IPS-NIHi11 (cell line): ENCODE data around the gene CSAD.
"Not testable (repeated sequence)": the region's sequence is repeated elsewhere in the genome, so short reads cannot be mapped to it uniquely, and the experiment has no call there.

Experiments
- DNase-seq: peaks from one replicate; pipeline ENCODE4 v3.0.0; 2012; ENCODE audit warnings: mixed read lengths, low spot score

Gene CSAD

GRCh38 chr12:53217931-53218307 is 37.2 kb upstream of the CSAD start:
- DNase-seq: no peak

GRCh38 chr12:53217051-53217930 is 36.6 kb upstream of the CSAD start:
- peak; percentile 75 for DNase-seq

- DNase-seq: no peak
These were observed 34.8 kb upstream of the CSAD start for GRCh38 chr12:53215497-53215896.

GRCh38 chr12:53214687-53215455 is 34.1 kb upstream of the CSAD start:
- DNase-seq: no peak

- no peak for DNase-seq
These were observed 33.5 kb upstream of the CSAD start for GRCh38 chr12:53214221-53214620.

- DNase-seq: peak; percentile 93
These were observed 32.6 kb upstream of the CSAD start for GRCh38 chr12:53213348-53213747.

- no peak for DNase-seq
These were observed 32.2 kb upstream of the CSAD start for GRCh38 chr12:53212931-53213330.

- peak; percentile 68 for DNase-seq
These were observed 31.0 kb upstream of the CSAD start for GRCh38 chr12:53211476-53212381.

- no peak for DNase-seq
These were observed 30.1 kb upstream of the CSAD start for GRCh38 chr12:53210843-53211242.

GRCh38 chr12:53208877-53209463 is 28.2 kb upstream of the CSAD start:
- DNase-seq: no peak

GRCh38 chr12:53208435-53208834 is 27.7 kb upstream of the CSAD start:
- no peak for DNase-seq

GRCh38 chr12:53207042-53207441 is 26.3 kb upstream of the CSAD start, which contains the start of gene ITGB7:
Gene ITGB7 (minus strand): TSS chr12:53207251. CDS start chr12:53200443, 6,808 bp downstream.
- DNase-seq: no peak

GRCh38 chr12:53205747-53206419 is 25.2 kb upstream of the CSAD start:
- DNase-seq: no peak

- DNase-seq: no peak
These were observed 23.6 kb upstream of the CSAD start for GRCh38 chr12:53204351-53204750.

- DNase-seq: not testable (repeated sequence)
These were observed 21.6 kb upstream of the CSAD start for GRCh38 chr12:53202316-53202715.

- no peak for DNase-seq
These were observed 20.9 kb upstream of the CSAD start for GRCh38 chr12:53201639-53202038.

GRCh38 chr12:53201177-53201541 is 20.4 kb upstream of the CSAD start:
- no peak for DNase-seq

- DNase-seq: no peak
These were observed 19.9 kb upstream of the CSAD start for GRCh38 chr12:53200458-53201176.

GRCh38 chr12:53200107-53200457 is 19.4 kb upstream of the CSAD start:
- no peak for DNase-seq

- no peak for DNase-seq
These were observed 19.0 kb upstream of the CSAD start for GRCh38 chr12:53199700-53200099.
